ENCODE measurements around the gene MADD. TPM values are rescaled to one million over a fixed set of nuclear protein-coding genes. Genes with fewer than 3 reads are reported as not detected.

MADD gene
- polyA plus RNA-seq, 4 donors, result 34.5 to 51.2 (median 39.9) TPM

- DNase-seq (ENCODE audit: low read depth in 4 of 4, low spot score in 3 of 4), result no peak
Measured at GRCh38 chr11:47336595-47336994, 66.7 kb downstream of the MADD start.

GRCh38 chr11:47337229-47337924, 67.4 kb downstream of the MADD start:
- DNase-seq (ENCODE audit: low read depth in 4 of 4, low spot score in 3 of 4), result no peak

DNA sequence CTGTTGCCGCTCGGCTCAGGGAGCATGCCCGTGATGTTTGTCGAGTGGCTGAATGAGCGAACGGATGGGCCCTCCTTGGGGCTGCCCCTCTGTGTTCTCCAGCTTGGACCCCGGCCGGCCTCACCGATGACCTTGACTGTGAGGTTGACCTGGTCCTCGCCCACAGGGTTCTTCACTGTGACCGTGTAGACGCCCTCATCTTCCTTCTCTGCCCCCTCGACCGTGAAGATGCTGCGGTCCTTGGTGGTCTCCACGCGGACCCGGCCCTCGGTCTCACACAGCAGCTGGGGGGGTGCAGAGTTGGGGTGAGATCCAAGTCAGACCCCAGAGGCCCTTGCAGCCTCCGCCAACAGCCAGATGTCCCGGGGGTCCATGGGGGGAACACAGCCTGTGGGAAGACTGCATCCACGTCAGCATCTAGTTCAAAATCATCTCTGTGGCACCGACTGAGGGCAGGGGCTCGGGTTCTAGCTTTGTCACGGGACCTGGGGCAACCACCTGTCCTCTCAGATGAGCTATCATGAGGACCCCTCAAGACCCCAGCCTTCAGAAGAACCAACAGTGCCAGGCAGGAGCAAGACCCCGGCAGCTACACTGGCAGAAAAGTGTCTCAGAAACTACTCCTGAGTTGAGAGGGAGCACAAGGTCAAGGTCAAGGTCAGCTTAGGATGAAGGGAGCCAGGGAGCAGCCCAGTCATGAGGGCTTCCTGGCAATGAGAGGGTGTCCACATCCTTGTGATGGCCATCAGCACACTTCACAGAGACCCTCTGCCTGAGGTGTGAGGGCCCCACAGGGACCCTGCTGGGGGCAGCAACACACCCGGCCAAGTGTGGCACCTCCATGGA, 68.7 kb downstream of the MADD start:
- DNase-seq (ENCODE audit: low read depth in 4 of 4, low spot score in 3 of 4), result no peak

GRCh38 chr11:47340010-47340409, 70.1 kb downstream of the MADD start:
- DNase-seq (ENCODE audit: low read depth in 4 of 4, low spot score in 3 of 4), result no peak

DNA sequence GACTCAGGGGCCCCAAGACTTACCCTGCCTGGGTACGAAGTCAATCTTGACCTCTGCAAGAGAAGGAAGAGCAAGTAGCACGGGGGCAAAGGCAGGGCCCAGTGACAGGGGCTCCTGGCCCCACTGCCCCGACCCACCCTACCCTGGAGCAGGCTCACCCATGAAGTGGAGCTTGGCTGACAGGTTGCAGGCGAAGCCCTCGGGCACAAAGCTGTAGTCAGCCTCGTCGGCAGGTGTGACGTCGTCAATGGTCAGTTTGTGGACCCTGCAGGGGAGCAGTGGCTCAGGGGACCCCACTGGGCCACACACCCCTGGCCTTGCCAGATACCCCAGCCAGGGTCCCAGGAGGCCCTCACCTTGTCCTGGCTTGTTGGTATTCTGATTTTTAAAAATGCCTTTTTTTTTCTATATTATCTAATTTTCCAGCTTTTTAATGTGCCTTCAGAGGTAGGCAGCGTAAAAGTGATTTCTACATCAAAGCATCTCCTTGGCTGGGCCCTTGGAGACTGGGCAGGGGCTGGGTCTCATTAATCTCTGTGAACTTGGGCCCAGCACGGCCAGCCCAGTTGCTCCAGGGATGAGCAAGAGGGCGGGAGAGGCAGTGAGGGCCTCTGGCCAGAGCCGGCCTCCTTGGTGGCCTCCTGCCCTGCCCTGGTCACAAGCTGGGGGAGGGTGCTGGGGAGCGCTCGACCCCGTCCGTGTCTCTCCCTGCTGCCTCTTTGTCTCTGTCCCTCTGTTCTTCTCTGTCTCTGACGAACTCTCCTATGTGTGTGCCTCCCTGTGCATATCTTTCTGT, 71.2 kb downstream of the MADD start:
- DNase-seq (ENCODE audit: low read depth in 4 of 4, low spot score in 3 of 4), result no peak

- no peak for DNase-seq (ENCODE audit: low read depth in 4 of 4, low spot score in 3 of 4)
Measured at GRCh38 chr11:47342036-47342803, 72.3 kb downstream of the MADD start.

DNA sequence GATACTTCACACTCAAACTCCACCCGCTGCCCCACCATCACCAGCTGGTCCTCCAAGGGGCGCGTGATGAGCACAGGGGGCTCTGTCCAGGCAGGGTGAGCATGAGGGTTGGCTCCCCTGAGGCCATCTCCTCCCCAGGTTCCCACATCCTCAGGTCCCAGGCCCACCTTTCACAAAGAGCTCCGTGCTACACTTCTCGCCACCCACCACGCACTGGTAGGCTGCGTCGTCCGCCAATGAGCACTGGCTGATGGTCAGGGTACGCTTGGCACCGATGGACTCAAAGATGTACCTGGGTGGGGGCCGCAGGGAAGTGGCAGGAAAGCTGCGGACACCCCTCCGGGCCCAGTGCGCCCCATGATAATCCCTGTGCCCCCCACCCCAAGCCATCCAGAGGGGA, 72.9 kb downstream of the MADD start:
- no peak for DNase-seq (ENCODE audit: low read depth in 4 of 4, low spot score in 3 of 4)

GRCh38 chr11:47345890-47346563, 76.1 kb downstream of the MADD start:
- DNase-seq (ENCODE audit: low read depth in 4 of 4, low spot score in 3 of 4), result no peak

DNA sequence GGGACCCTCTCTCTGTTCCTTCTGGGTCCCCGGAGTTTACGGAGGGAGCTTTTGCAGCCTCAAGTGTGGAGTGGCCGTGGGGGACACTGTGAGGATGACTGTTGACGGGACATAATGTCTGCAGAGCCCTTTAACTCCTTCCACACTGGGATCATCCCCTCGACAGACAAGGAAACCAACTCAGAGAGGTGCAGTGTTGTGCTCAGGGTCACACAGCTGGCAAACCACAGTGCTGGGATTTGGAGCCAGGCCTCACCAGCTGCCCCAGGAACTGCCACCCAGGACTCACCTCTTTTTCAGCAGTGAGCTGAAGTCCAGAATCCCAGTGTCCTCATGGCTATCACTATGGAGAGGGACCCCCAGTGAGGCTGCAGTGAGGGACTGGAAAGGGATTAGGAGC, 77.2 kb downstream of the MADD start:
- DNase-seq (ENCODE audit: low read depth in 4 of 4, low spot score in 3 of 4), result no peak

DNA sequence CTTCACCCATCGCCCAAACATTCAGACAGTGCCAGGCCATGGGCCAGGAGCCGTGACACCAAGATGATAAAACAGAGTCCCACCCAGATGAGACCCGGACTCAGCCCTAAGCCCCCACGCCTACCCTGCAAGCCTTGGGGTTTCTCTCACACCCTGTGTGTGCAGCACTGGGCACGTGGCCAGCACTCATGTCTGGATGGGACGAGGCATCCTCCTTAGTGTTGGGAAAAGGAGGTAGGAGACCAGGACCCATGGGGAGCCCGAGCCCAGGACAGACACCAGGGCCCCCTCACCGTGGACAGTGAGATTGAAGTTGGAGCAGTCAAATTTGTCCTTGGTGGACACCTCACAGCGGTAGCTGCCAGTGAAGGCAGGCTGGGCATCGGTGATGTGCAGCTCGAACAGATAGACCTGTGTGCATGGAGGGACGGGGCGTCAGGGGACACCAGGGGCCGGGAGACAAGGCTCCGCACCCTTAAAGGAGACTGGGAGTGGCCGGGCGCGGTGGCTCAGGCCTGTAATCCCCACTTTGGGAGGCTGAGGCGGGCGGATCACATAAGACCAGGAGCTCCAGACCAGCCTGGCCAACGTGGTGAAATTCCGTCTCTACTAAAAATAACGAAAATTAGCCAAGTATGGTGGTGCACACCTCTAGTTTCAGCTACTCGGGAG, 78.3 kb downstream of the MADD start:
- no peak for DNase-seq (ENCODE audit: low read depth in 4 of 4, low spot score in 3 of 4)

GRCh38 chr11:47348859-47349258, 78.9 kb downstream of the MADD start:
- DNase-seq (ENCODE audit: low read depth in 4 of 4, low spot score in 3 of 4), result no peak

DNA sequence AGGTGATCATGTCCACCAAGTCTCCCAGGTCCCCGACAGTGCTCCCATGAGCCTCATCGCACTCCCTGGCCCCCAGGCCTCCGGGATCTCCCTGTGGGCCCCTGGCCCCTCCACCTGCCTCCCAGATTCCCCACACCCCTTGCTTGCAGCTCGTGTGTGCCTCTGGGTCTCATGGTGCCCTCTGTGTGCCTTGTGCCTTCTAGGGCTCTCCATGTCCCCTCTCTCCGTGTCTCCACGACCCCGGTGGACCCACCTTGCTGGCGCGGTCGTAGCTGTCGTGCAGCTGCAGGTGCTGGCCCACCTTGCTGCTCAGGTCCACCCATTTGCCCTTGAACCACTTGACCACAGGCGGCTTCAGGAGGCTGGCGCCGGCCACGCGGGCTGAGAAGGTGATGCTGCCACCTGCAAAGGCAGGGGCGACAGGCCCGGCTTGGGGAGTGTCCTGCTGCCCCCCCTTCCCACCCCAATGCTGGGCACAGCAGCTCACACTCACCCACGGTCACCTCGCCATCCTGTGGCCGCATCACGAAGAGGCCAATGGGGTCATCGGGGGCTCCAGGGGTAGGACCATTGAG, 79.7 kb downstream of the MADD start:
- no peak for DNase-seq (ENCODE audit: low read depth in 4 of 4, low spot score in 3 of 4)

DNA sequence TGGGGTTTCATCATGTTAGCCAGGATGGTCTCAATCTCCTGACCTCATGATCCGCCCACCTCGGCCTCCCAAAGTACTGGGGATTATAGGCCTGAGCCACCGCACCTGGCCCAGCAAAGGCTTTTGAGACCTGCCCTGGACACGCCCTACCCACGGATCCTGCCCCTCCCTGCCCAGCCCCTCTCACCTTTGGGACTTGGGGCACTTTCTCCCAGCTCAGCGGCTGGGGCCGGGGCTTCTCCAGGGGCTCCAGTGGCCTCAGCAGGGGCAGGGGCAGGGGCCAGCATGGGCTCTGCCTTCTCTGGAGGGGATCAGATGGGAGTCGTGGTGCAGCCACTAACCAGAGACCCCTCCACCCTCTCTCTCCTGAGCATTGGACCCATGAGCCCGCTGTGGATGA, 80.4 kb downstream of the MADD start:
- DNase-seq (ENCODE audit: low read depth in 4 of 4, low spot score in 3 of 4), result no peak

- no peak for DNase-seq (ENCODE audit: low read depth in 4 of 4, low spot score in 3 of 4)
Measured at GRCh38 chr11:47351156-47352126, 81.5 kb downstream of the MADD start.

GRCh38 chr11:47352556-47352955, 82.6 kb downstream of the MADD start, which contains the start of gene MYBPC3:
MYBPC3 (minus strand) TSS chr11:47352702; CDS start chr11:47352647, 55 bp downstream.
- no peak for DNase-seq (ENCODE audit: low read depth in 4 of 4, low spot score in 3 of 4)

DNA sequence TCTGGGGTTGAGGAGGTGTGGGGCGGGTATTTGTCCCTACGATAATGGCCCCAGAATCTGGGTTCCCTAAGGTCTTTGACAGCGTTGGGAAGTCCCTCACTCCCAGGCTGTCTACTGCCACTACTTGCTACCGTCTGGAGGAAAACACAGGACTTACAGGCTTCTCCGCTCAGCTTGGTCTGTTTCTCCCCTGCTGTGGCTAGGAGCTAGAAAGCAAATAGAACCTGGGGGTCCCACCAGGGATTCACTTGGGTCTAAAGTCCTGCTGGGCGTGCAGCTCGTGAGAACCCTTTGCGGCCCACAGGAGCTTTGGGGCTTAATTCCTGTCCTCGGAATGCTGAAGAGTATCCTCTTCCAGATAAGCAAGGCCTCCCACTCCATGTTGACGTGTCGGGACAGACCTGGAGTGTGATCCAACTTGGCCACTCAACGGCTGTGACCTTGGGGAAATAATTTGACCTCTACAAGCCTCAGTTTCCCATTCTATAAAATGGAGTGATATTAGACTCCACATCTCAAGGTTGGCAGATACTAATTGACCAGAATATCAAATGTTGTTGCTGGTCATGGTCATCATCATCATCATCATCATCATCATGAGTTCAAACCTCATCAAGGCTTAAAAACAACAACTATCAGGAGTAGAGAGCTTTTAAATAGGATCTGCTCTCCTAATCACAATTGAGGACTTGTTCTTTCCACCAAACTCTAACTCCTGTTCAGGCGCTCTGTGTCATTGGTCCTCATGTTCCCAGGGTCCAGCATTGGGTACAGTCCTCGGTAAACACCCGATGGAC, 84.2 kb downstream of the MADD start:
- no peak for DNase-seq (ENCODE audit: low read depth in 4 of 4, low spot score in 3 of 4)

GRCh38 chr11:47354913-47355282, 85.0 kb downstream of the MADD start:
- no peak for DNase-seq (ENCODE audit: low read depth in 4 of 4, low spot score in 3 of 4)

Measured in right renal pelvis (tissue), 4 donors.